OCI-LY1 (cell line): ENCODE data around the gene DLEC1.

Experiments used
- CTCF ChIP-seq: fragments of 200-600 bp; sonication (generic), shearing (Covaris generic); IDR thresholded peaks from 2 replicates; pipeline ENCODE4 v1.5.1; 2017; ENCODE audit warnings: mild to moderate bottlenecking, antibody characterized with exemption, low read length, moderate library complexity, mixed read lengths
- EZH2 ChIP-seq: fragments of 200-600 bp; sonication (generic), shearing (Covaris generic); IDR thresholded peaks from 2 replicates; pipeline ENCODE4 v1.8.0; 2017; ENCODE audit warnings: borderline replicate concordance, mixed run types, mild to moderate bottlenecking, antibody characterized with exemption, low read length, moderate library complexity, mixed read lengths

- TF ChIP-seq CTCF (no peak), EZH2 (no peak)
These were observed 43.1 kb upstream of the DLEC1 start for GRCh38 chr3:37995652-37996641.
